Measurements from ENCODE around the gene ADA. TPM values are rescaled to one million over a fixed set of nuclear protein-coding genes. Genes with fewer than 3 reads are reported as not detected.
"Not testable (repeated sequence)": the region's sequence is repeated elsewhere in the genome, so short reads cannot be mapped to it uniquely, and the experiment has no call there.

Gene ADA
- polyA plus RNA-seq, 1 of the 3 experiments (the other 2 are of a cell fraction): 25.7 TPM

- TF ChIP-seq FOSL2 (IDR thresholded peaks at IDR 0.05; ENCODE audit: borderline replicate concordance, low read depth): no peak
- TF ChIP-seq YY1 (IDR thresholded peaks at IDR 0.05; ENCODE audit: low read depth): no peak
- no peak for TF ChIP-seq SMC3 (IDR thresholded peaks at IDR 0.05; ENCODE audit: low read depth, low read length)
Observed at GRCh38 chr20:44657875-44658274, 6.4 kb upstream of the ADA start (continued).

DNA sequence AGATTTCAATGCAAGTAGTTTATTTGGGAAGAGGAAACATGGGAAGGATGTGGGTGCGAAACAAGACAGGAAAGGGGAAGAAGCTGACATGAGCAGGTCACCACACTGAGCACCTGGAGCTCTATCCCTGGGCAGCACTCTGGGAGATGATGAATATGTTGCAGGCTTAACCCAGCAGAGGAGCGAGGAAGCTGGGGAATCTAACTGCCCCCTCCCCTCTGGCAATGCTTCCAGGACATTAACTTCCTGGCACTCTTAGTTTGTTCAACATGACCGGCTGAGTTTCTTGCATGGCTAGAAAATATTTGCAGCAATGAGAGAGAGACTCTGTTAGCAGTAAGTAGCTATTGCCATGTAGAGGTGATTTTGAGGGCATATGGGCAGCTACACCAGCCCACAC lies 4.9 kb upstream of the ADA start:
- no peaks in the 10 kb centered on the region for H3K9me3 ChIP-seq
- H3K9me2 ChIP-seq: no peaks in the 10 kb centered on the region
- no peaks in the 10 kb centered on the region for H4K20me1 ChIP-seq (ENCODE audit: insufficient read depth)
- CTCF ChIA-PET: interaction anchor here (0.9 to 1.3 kb wide), 3 partner anchors 27 to 81 kb away, joined by 3 to 5 read pairs (median 3); no protein-coding TSS in a partner anchor
- no peak overlapping the region for H3K4me2 ChIP-seq
- H3K27ac ChIP-seq (ENCODE audit: low read depth in 2 of 2, low read length in 1 of 2): no peak overlapping the region
- DNase-seq: no peak
- H2AFZ ChIP-seq (ENCODE audit: low read depth): no peak overlapping the region
- H3K4me1 ChIP-seq (ENCODE audit: control insufficient read depth in 1 of 2, insufficient read depth in 2 of 2, low read depth in 1 of 2, low read length in 1 of 2): no peaks in the 10 kb centered on the region; a peak in 1 of 4 replicates
- WGBS (ENCODE audit: low lambda C conversion rate): 55% methylated on average over 3 of the region's 3 CpGs
- no peaks in the 10 kb centered on the region for H3K79me2 ChIP-seq (ENCODE audit: insufficient read depth)
- TF ChIP-seq FOSL2 (IDR thresholded peaks at IDR 0.05; ENCODE audit: borderline replicate concordance, low read depth) (no peak), JUND (IDR thresholded peaks at IDR 0.05) (no peak), RAD21 (IDR thresholded peaks at IDR 0.05; ENCODE audit: low read length) (no peak), POLR2AphosphoS5 (IDR thresholded peaks at IDR 0.05; ENCODE audit: low read depth, low read length) (no peak), EZH2phosphoT487 (IDR thresholded peaks at IDR 0.05; ENCODE audit: borderline replicate concordance, low read depth) (no peak), MAX (IDR thresholded peaks at IDR 0.05; ENCODE audit: low read depth) (no peak), NRF1 (IDR thresholded peaks at IDR 0.05; ENCODE audit: low read depth, low read length) (no peak), REST (IDR thresholded peaks at IDR 0.05; ENCODE audit: low read depth, low read length) (no peak), MEF2A (IDR thresholded peaks at IDR 0.05; ENCODE audit: borderline replicate concordance, low read depth) (no peak), SIN3A (IDR thresholded peaks at IDR 0.05; ENCODE audit: borderline replicate concordance, low read depth, low read length) (no peak), ELF1 (IDR thresholded peaks at IDR 0.05) (no peak), YY1 (IDR thresholded peaks at IDR 0.05; ENCODE audit: low read depth) (no peak), CHD2 (IDR thresholded peaks at IDR 0.05; ENCODE audit: low read length, partially characterized antibody) (no peak), RCOR1 (IDR thresholded peaks at IDR 0.05; ENCODE audit: low read length) (no peak), EP300 (IDR thresholded peaks at IDR 0.05; ENCODE audit: borderline replicate concordance in 1 of 2, low read depth in 1 of 2, low read length in 1 of 2) (no peak), TEAD4 (IDR thresholded peaks at IDR 0.05; ENCODE audit: borderline replicate concordance, insufficient read depth) (no peak)
- TF ChIP-seq, protein P1, sequence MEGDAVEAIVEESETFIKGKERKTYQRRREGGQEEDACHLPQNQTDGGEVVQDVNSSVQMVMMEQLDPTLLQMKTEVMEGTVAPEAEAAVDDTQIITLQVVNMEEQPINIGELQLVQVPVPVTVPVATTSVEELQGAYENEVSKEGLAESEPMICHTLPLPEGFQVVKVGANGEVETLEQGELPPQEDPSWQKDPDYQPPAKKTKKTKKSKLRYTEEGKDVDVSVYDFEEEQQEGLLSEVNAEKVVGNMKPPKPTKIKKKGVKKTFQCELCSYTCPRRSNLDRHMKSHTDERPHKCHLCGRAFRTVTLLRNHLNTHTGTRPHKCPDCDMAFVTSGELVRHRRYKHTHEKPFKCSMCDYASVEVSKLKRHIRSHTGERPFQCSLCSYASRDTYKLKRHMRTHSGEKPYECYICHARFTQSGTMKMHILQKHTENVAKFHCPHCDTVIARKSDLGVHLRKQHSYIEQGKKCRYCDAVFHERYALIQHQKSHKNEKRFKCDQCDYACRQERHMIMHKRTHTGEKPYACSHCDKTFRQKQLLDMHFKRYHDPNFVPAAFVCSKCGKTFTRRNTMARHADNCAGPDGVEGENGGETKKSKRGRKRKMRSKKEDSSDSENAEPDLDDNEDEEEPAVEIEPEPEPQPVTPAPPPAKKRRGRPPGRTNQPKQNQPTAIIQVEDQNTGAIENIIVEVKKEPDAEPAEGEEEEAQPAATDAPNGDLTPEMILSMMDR (IDR thresholded peaks at IDR 0.05): no peak
- TF ChIP-seq, protein P2, sequence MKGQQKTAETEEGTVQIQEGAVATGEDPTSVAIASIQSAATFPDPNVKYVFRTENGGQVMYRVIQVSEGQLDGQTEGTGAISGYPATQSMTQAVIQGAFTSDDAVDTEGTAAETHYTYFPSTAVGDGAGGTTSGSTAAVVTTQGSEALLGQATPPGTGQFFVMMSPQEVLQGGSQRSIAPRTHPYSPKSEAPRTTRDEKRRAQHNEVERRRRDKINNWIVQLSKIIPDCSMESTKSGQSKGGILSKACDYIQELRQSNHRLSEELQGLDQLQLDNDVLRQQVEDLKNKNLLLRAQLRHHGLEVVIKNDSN (IDR thresholded peaks at IDR 0.05; ENCODE audit: borderline replicate concordance, low read depth): no peak
- POLR2A ChIA-PET: no interaction called here
- no peaks in the 10 kb centered on the region for H3K36me3 ChIP-seq (replicated peaks in 1 of 2; ENCODE audit: control insufficient read depth in 1 of 2, insufficient read depth in 2 of 2, low read length in 1 of 2)
- no peaks in the 10 kb centered on the region for H3F3A ChIP-seq (replicated peaks; ENCODE audit: insufficient read depth)
- H3K4me3 ChIP-seq (ENCODE audit: low read depth in 2 of 2, low read length in 1 of 2): no peak overlapping the region
- H3K27me3 ChIP-seq (ENCODE audit: insufficient read depth): no peaks in the 10 kb centered on the region; the same call in 1 of the 2 replicates
- no peak overlapping the region for H3K9ac ChIP-seq

- H3K4me2 ChIP-seq; H3K27me3 ChIP-seq (ENCODE audit: insufficient read depth); H2AFZ ChIP-seq (ENCODE audit: low read depth); H4K20me1 ChIP-seq (ENCODE audit: insufficient read depth); H3K27ac ChIP-seq (ENCODE audit: low read depth in 2 of 2, low read length in 1 of 2); H3K9ac ChIP-seq; H3K9me3 ChIP-seq; H3K4me3 ChIP-seq (ENCODE audit: low read depth in 2 of 2, low read length in 1 of 2); H3K79me2 ChIP-seq (ENCODE audit: insufficient read depth); POLR2A ChIA-PET; H3F3A ChIP-seq (replicated peaks; ENCODE audit: insufficient read depth); H3K4me1 ChIP-seq (ENCODE audit: control insufficient read depth in 1 of 2, insufficient read depth in 2 of 2, low read depth in 1 of 2, low read length in 1 of 2); H3K36me3 ChIP-seq (replicated peaks in 1 of 2; ENCODE audit: control insufficient read depth in 1 of 2, insufficient read depth in 2 of 2, low read length in 1 of 2); DNase-seq; H3K9me2 ChIP-seq: not testable (repeated sequence)
- CTCF ChIA-PET: interaction anchor here (1.5 kb wide), 1 partner anchor 29 kb away, joined by 7 read pairs; no protein-coding TSS in a partner anchor
- WGBS (ENCODE audit: low lambda C conversion rate): 92% methylated on average over 5 of the region's 5 CpGs
Observed at GRCh38 chr20:44654210-44654609, 2.7 kb upstream of the ADA start.

Data from SK-N-SH (cell line).